ENCODE data around the gene HMOX2. TPM values are rescaled to one million over a fixed set of nuclear protein-coding genes. Genes with fewer than 3 reads are reported as not detected.

Gene HMOX2
- total and polyA plus RNA-seq, 8 donors: 12.8 to 29.6 (median 19.8) TPM

GRCh38 chr16:4509420-4509819 lies 33.2 kb downstream of the HMOX2 start:
- peaks cover 0 to 6% (median 0%) of the 10 kb centered on the region in 3 donors for H3K4me1 ChIP-seq
- no peaks in the 10 kb centered on the region for H3K27me3 ChIP-seq
- DNase-seq (no peak), ATAC-seq (no peak), FAIRE-seq (no peak)
- peaks cover 3 to 39% (median 13%) of the 10 kb centered on the region in 3 donors for H3K36me3 ChIP-seq
- no peak overlapping the region for H3K4me3 ChIP-seq
- no peaks in the 10 kb centered on the region for H3K9me3 ChIP-seq
- WGBS, 2 donors: 87 to 88% methylated on average over 8 of the region's 8 CpGs
- TF ChIP-seq, protein P1, sequence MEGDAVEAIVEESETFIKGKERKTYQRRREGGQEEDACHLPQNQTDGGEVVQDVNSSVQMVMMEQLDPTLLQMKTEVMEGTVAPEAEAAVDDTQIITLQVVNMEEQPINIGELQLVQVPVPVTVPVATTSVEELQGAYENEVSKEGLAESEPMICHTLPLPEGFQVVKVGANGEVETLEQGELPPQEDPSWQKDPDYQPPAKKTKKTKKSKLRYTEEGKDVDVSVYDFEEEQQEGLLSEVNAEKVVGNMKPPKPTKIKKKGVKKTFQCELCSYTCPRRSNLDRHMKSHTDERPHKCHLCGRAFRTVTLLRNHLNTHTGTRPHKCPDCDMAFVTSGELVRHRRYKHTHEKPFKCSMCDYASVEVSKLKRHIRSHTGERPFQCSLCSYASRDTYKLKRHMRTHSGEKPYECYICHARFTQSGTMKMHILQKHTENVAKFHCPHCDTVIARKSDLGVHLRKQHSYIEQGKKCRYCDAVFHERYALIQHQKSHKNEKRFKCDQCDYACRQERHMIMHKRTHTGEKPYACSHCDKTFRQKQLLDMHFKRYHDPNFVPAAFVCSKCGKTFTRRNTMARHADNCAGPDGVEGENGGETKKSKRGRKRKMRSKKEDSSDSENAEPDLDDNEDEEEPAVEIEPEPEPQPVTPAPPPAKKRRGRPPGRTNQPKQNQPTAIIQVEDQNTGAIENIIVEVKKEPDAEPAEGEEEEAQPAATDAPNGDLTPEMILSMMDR (IDR thresholded peaks at IDR 0.05): no peak
- intact Hi-C loops (cut with DNase I): no loop called here
- no peak overlapping the region for H3K27ac ChIP-seq

GRCh38 chr16:4510131-4510530 lies 33.9 kb downstream of the HMOX2 start:
- Histone ChIP-seq H3K27ac (no peak overlapping the region), H3K36me3 (peaks cover 3 to 39% (median 13%) of the 10 kb centered on the region in 3 donors), H3K4me1 (peaks cover 0 to 8% (median 0%) of the 10 kb centered on the region in 3 donors), H3K9me3 (no peaks in the 10 kb centered on the region), H3K27me3 (no peaks in the 10 kb centered on the region), H3K4me3 (no peak overlapping the region)
- DNase-seq: no peak
- 75% methylated on average over 5 of the region's 5 CpGs for WGBS, 2 donors
- TF ChIP-seq, protein P1 (IDR thresholded peaks at IDR 0.05): no peak
- no peak for ATAC-seq
- FAIRE-seq: no peak
- intact Hi-C loops (cut with DNase I): loop anchor here in 2 of 3 donors (5.0 to 10.0 kb wide), 3 partner anchors 37 to 75 kb away; no protein-coding TSS in a partner anchor

DNA sequence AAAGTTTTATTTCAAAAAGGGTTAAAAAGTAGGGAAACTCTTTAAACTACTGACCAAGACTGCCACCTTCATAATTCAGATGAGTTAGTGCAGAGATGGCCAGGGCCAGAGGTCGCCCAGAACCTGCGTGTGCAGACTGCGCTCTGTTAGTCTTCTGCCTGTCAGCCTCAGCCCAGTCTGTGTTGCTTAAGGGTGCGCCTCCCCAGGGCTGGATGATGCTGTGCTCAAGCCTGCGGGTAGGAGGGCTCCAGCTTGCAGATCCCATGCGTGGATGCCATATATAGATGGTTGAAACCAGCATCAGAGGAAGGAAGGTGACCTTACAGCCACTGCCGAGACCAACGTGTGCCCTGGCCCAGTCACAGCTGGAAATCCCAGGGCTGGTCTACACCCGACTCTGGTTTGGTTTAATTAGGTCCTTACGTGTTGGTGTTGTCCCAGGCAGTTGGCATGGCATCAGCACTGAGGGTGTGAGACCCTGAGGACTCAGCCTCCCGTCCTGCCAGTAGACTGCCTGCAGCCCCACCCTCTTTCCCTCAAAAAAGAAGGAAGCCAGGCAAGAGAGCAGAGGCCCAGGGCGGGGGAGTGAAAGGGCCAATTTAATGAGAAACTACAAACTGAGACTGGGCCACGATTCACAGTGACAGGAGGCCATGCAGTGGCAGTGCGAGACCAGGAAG lies 34.7 kb downstream of the HMOX2 start:
- Histone ChIP-seq H3K9me3 (no peaks in the 10 kb centered on the region), H3K27me3 (no peaks in the 10 kb centered on the region), H3K36me3 (peaks cover 3 to 39% (median 13%) of the 10 kb centered on the region in 3 donors), H3K4me1 (peaks cover 0 to 14% (median 0%) of the 10 kb centered on the region in 3 donors), H3K4me3 (no peak overlapping the region), H3K27ac (peak overlapping the region in 1 of 4 donors; percentile 19)
- ATAC-seq (no peak), DNase-seq (no peak), FAIRE-seq (no peak)
- TF ChIP-seq, protein P1 (IDR thresholded peaks at IDR 0.05): no peak
- WGBS, 2 donors: 74 to 77% methylated on average over 14 of the region's 14 CpGs
- intact Hi-C loops (cut with DNase I): loop anchor here in 2 of 3 donors (5.0 to 10.0 kb wide), 3 partner anchors 36 to 74 kb away; no protein-coding TSS in a partner anchor

- Histone ChIP-seq H3K36me3 (peaks cover 3 to 39% (median 13%) of the 10 kb centered on the region in 3 donors), H3K27me3 (no peaks in the 10 kb centered on the region), H3K27ac (peak overlapping the region in 1 of 4 donors; percentile 19), H3K9me3 (no peaks in the 10 kb centered on the region), H3K4me3 (no peak overlapping the region), H3K4me1 (peaks cover 0 to 10% (median 0%) of the 10 kb centered on the region in 3 donors)
- FAIRE-seq (no peak), ATAC-seq (peak; percentile 71 to 85 (median 82)), DNase-seq (peak; percentile 62 to 87 (median 75))
- 53 to 61% methylated on average over 9 of the region's 9 CpGs for WGBS, 2 donors
- intact Hi-C loops (cut with DNase I): loop anchor here in 2 of 3 donors (5.0 to 10.0 kb wide), 3 partner anchors 36 to 73 kb away; no protein-coding TSS in a partner anchor
- TF ChIP-seq, protein P1 (IDR thresholded peaks at IDR 0.05): peak; percentile 32 to 49 (median 40)
Observed at GRCh38 chr16:4511441-4512082, 35.4 kb downstream of the HMOX2 start.

Data from pancreas (tissue), 10 donors.